Right lobe of liver (tissue), 4 donors: ENCODE measurements around the gene PTPRM.

Experiments
- POLR2A ChIP-seq: fragments of 450-650 bp; IDR thresholded peaks from one replicate; pipeline ENCODE4 v1.6.1; 2017; ENCODE audit warnings: antibody characterized with exemption, mild to moderate bottlenecking
- TF ChIP-seq, protein P1 (sequence below), 4 donors: fragments of 200-600 bp in 3 of 4; fragments of 450-650 bp in 1 of 4; IDR thresholded peaks; one replicate each; pipeline versions ENCODE4 v1.5.1 to v1.8.0; 2016 to 2022; ENCODE audit warnings: antibody characterized with exemption in 4 of 4, mild to moderate bottlenecking in 2 of 4
- donor health status: DM: no; HTN: no; CAD: no.
- donor health status: DM: no; HTN: no; CAD: no.
- donor health status: DM: no; HTN: yes; CAD: no.

DNA sequence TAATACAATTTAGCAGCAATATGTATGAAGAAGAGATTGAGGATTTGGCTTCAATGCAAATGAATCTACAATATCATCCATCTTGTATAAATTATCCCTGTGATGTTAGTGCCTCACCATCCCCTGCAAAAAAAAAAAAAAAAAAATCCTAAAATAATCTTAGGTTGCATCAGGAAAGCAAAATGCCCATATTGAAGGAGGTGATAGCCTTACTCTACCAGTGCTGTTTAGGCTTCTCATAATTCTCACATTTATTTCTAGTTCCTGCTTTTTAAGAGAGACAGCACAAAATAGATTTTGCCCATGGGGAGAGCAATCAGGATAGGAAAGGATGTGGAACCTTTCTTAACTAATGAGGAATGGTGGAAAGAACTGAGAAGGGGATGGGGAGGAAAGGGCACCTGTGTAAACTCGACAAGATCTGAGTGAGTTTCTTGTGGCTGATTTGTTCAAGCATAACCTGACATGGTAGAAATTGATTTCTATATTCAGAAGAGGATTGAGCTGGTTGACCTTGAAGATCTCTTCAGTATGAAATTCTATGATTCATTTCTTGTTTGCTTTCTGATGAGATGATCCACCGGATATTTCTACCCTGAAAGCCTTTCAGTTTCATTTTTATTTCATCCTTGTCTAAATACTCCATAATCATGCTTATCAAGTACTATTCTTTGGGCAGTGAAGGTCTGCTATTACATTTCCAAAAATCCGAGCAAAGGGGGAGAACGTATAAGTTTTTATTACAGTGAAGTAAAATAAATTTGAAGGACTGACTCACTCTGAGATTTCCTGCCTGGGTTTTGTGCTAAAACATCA lies 391.2 kb downstream of the PTPRM start:
- no peak for TF ChIP-seq POLR2A
- TF ChIP-seq, protein P1, sequence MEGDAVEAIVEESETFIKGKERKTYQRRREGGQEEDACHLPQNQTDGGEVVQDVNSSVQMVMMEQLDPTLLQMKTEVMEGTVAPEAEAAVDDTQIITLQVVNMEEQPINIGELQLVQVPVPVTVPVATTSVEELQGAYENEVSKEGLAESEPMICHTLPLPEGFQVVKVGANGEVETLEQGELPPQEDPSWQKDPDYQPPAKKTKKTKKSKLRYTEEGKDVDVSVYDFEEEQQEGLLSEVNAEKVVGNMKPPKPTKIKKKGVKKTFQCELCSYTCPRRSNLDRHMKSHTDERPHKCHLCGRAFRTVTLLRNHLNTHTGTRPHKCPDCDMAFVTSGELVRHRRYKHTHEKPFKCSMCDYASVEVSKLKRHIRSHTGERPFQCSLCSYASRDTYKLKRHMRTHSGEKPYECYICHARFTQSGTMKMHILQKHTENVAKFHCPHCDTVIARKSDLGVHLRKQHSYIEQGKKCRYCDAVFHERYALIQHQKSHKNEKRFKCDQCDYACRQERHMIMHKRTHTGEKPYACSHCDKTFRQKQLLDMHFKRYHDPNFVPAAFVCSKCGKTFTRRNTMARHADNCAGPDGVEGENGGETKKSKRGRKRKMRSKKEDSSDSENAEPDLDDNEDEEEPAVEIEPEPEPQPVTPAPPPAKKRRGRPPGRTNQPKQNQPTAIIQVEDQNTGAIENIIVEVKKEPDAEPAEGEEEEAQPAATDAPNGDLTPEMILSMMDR (IDR thresholded peaks at IDR 0.05) = no peak
